ENCODE results near the gene TAS2R8. TPM values are rescaled to one million over a fixed set of nuclear protein-coding genes. Genes with fewer than 3 reads are reported as not detected.

The TAS2R8 gene
- total and polyA plus RNA-seq, 2 donors (not counting 1 experiment from before 2014, with no cell fraction given) = under 0.01 TPM; not detected in 1

GRCh38 chr12:10851243-10851858 is 44.3 kb upstream of the TAS2R8 start:
- no peaks in the 10 kb centered on the region for H3K79me2 ChIP-seq (ENCODE audit: control insufficient read depth, insufficient read depth, low read length)
- H3K9ac ChIP-seq (ENCODE audit: insufficient read depth, low read length) = no peak overlapping the region
- no peaks in the 10 kb centered on the region for H3K27me3 ChIP-seq (ENCODE audit: control insufficient read depth, insufficient read depth, low read length)
- DNase-seq (ENCODE audit: low read depth in 2 of 2) = no peak
- no peak overlapping the region for H2AFZ ChIP-seq (ENCODE audit: low read length)
- no peak overlapping the region for H3K4me3 ChIP-seq (replicated peaks in 1 of 4; ENCODE audit: control extremely low read depth in 1 of 4, insufficient read depth in 1 of 4, low read depth in 3 of 4, low read length in 4 of 4)
- no peaks in the 10 kb centered on the region for H4K20me1 ChIP-seq (ENCODE audit: control insufficient read depth, extremely low read depth, insufficient read depth, low read length)
- TF ChIP-seq EZH2 (IDR thresholded peaks at IDR 0.05; ENCODE audit: low read length, missing control alignments) (no peak), CTCF (conservative IDR thresholded peaks at IDR 0.05 in 1 of 2, IDR thresholded peaks at IDR 0.05 in 1 of 2; ENCODE audit: low read depth in 1 of 2, low read length in 2 of 2) (no peak)
- H3K27ac ChIP-seq (ENCODE audit: insufficient read depth, low read length) = no peak overlapping the region
- no peak overlapping the region for H3K4me2 ChIP-seq (ENCODE audit: extremely low read depth, insufficient read depth, low read length)
- no peaks in the 10 kb centered on the region for H3K9me3 ChIP-seq (ENCODE audit: control insufficient read depth, insufficient read depth, low read depth, low read length)
- H3K36me3 ChIP-seq (ENCODE audit: control insufficient read depth, insufficient read depth, low read length) = no peaks in the 10 kb centered on the region
- no peaks in the 10 kb centered on the region for H3K4me1 ChIP-seq (ENCODE audit: control insufficient read depth, extremely low read depth, insufficient read depth, low read length)

GRCh38 chr12:10849425-10849878 is 42.4 kb upstream of the TAS2R8 start, which contains the start of gene PRR4:
Gene PRR4 (minus strand): TSS chr12:10849475. CDS start chr12:10849437, 38 bp downstream.
- H3K79me2 ChIP-seq (ENCODE audit: control insufficient read depth, insufficient read depth, low read length) = no peaks in the 10 kb centered on the region
- TF ChIP-seq EZH2 (IDR thresholded peaks at IDR 0.05; ENCODE audit: low read length, missing control alignments) (no peak), CTCF (conservative IDR thresholded peaks at IDR 0.05 in 1 of 2, IDR thresholded peaks at IDR 0.05 in 1 of 2; ENCODE audit: low read depth in 1 of 2, low read length in 2 of 2) (no peak)
- H3K27ac ChIP-seq (ENCODE audit: insufficient read depth, low read length) = no peak within 1 kb of the TSS
- H3K9ac ChIP-seq (ENCODE audit: insufficient read depth, low read length) = no peak within 1 kb of the TSS
- no peaks in the 10 kb centered on the region for H3K9me3 ChIP-seq (ENCODE audit: control insufficient read depth, insufficient read depth, low read depth, low read length)
- H4K20me1 ChIP-seq (ENCODE audit: control insufficient read depth, extremely low read depth, insufficient read depth, low read length) = no peaks in the 10 kb centered on the region
- no peaks in the 10 kb centered on the region for H3K27me3 ChIP-seq (ENCODE audit: control insufficient read depth, insufficient read depth, low read length)
- H2AFZ ChIP-seq (ENCODE audit: low read length) = no peak within 1 kb of the TSS
- no peak within 1 kb of the TSS for H3K4me2 ChIP-seq (ENCODE audit: extremely low read depth, insufficient read depth, low read length)
- H3K36me3 ChIP-seq (ENCODE audit: control insufficient read depth, insufficient read depth, low read length) = no peaks in the 10 kb centered on the region
- no peak within 1 kb of the TSS for H3K4me3 ChIP-seq (replicated peaks in 1 of 4; ENCODE audit: control extremely low read depth in 1 of 4, insufficient read depth in 1 of 4, low read depth in 3 of 4, low read length in 4 of 4)
- H3K4me1 ChIP-seq (ENCODE audit: control insufficient read depth, extremely low read depth, insufficient read depth, low read length) = no peaks in the 10 kb centered on the region
- peak in 1 of 2 donors; percentile 30 for DNase-seq (ENCODE audit: low read depth in 2 of 2)

GRCh38 chr12:10847744-10848143 is 40.7 kb upstream of the TAS2R8 start:
- Histone ChIP-seq H3K27me3 (ENCODE audit: control insufficient read depth, insufficient read depth, low read length) (no peaks in the 10 kb centered on the region), H3K36me3 (ENCODE audit: control insufficient read depth, insufficient read depth, low read length) (no peaks in the 10 kb centered on the region), H3K9ac (ENCODE audit: insufficient read depth, low read length) (no peak overlapping the region), H3K9me3 (ENCODE audit: control insufficient read depth, insufficient read depth, low read depth, low read length) (no peaks in the 10 kb centered on the region), H3K4me1 (ENCODE audit: control insufficient read depth, extremely low read depth, insufficient read depth, low read length) (no peaks in the 10 kb centered on the region), H3K27ac (ENCODE audit: insufficient read depth, low read length) (no peak overlapping the region), H3K4me3 (replicated peaks in 1 of 4; ENCODE audit: control extremely low read depth in 1 of 4, insufficient read depth in 1 of 4, low read depth in 3 of 4, low read length in 4 of 4) (no peak overlapping the region), H3K79me2 (ENCODE audit: control insufficient read depth, insufficient read depth, low read length) (no peaks in the 10 kb centered on the region), H2AFZ (ENCODE audit: low read length) (no peak overlapping the region), H3K4me2 (ENCODE audit: extremely low read depth, insufficient read depth, low read length) (no peak overlapping the region), H4K20me1 (ENCODE audit: control insufficient read depth, extremely low read depth, insufficient read depth, low read length) (no peaks in the 10 kb centered on the region)
- TF ChIP-seq EZH2 (IDR thresholded peaks at IDR 0.05; ENCODE audit: low read length, missing control alignments) = no peak
- no peak for DNase-seq (ENCODE audit: low read depth in 2 of 2)
